Measurements from ENCODE around the gene ITGB5. TPM values are rescaled to one million over a fixed set of nuclear protein-coding genes. Genes with fewer than 3 reads are reported as not detected.

The ITGB5 gene
- total RNA-seq, 1 experiment from 2014 or later: 67.2 TPM

DNA sequence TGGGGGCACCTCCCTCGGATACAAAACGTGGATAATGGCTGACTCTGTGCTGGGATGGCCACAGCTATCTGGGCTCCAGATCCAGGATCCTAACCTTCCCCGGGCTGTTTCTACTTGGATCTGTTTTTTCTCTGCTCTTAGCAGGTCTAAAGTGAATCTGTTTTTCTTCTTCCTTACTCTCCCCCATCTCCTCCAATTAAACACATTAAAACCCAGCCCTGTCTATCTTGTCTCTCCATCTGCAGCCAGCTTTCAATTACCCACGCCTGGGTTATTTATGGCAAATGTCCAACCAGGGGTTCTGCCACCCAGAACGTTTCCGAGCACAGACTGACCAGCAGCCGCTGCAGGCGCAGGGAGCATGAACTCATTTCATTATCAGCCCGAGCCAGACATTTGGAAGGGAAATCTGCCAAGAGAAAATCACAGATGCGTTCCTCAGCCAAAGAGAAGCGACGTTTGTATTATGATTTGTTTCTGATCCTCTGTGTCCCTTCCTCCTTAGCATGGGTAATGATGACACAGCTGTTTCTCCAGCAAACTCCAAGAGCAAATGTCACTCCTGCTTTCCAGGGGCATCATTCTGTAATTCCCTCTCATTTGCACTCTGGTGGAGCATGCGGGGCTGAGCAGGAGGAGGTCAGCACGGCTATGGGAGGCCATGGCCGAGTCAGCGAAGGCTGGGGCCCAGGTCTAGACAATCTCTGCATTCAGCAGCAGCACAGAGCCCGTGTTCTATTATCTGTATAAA, 114.9 kb downstream of the ITGB5 start:
- ChIA-PET CTCF (interaction anchor here (0.6 kb wide), 1 partner anchor 410 kb away, joined by 3 read pairs; no protein-coding TSS in a partner anchor), POLR2A (ENCODE audit: unreplicated experiment) (no interaction called here)
- TF ChIP-seq, protein P1, sequence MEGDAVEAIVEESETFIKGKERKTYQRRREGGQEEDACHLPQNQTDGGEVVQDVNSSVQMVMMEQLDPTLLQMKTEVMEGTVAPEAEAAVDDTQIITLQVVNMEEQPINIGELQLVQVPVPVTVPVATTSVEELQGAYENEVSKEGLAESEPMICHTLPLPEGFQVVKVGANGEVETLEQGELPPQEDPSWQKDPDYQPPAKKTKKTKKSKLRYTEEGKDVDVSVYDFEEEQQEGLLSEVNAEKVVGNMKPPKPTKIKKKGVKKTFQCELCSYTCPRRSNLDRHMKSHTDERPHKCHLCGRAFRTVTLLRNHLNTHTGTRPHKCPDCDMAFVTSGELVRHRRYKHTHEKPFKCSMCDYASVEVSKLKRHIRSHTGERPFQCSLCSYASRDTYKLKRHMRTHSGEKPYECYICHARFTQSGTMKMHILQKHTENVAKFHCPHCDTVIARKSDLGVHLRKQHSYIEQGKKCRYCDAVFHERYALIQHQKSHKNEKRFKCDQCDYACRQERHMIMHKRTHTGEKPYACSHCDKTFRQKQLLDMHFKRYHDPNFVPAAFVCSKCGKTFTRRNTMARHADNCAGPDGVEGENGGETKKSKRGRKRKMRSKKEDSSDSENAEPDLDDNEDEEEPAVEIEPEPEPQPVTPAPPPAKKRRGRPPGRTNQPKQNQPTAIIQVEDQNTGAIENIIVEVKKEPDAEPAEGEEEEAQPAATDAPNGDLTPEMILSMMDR (conservative IDR thresholded peaks at IDR 0.05; ENCODE audit: low read depth, low read length): no peak
- no peak for TF ChIP-seq EZH2 (IDR thresholded peaks at IDR 0.05; ENCODE audit: low read length, unreplicated experiment)
- no peak for TF ChIP-seq EZH2phosphoT487 (IDR thresholded peaks at IDR 0.05; ENCODE audit: borderline replicate concordance, low read length)
- BruUV-seq (replicated peaks): no TSS peak
- no peak overlapping the region for H3K27ac ChIP-seq (ENCODE audit: low read length)
- DNase-seq (no peak), ATAC-seq (no peak)
- no peak overlapping the region for H3K4me2 ChIP-seq (ENCODE audit: low read length)
- no peaks in the 10 kb centered on the region for H3F3A ChIP-seq (ENCODE audit: low read length, unreplicated experiment)
- H3K27me3 ChIP-seq (ENCODE audit: low read length): no peaks in the 10 kb centered on the region
- no peaks in the 10 kb centered on the region for H3K79me2 ChIP-seq (ENCODE audit: low read length)
- no peaks in the 10 kb centered on the region for H3K9me2 ChIP-seq (replicated peaks; ENCODE audit: low read length)
- no peak overlapping the region for H3K9ac ChIP-seq (ENCODE audit: low read length)
- intact Hi-C loops (cut with micrococcal nuclease): no loop called here
- no peaks in the 10 kb centered on the region for H4K20me1 ChIP-seq (ENCODE audit: low read length)
- H3K36me3 ChIP-seq (ENCODE audit: low read depth, low read length): no peaks in the 10 kb centered on the region
- no peaks in the 10 kb centered on the region for H3K9me3 ChIP-seq (ENCODE audit: low read length)
- no peak overlapping the region for H3K4me3 ChIP-seq (ENCODE audit: low read length)
- H3K4me1 ChIP-seq (ENCODE audit: insufficient read depth, low read length): peaks cover 6% of the 10 kb centered on the region; the same call in 1 of the 2 replicates
- H2AFZ ChIP-seq (ENCODE audit: low read length): no peak overlapping the region

DNA sequence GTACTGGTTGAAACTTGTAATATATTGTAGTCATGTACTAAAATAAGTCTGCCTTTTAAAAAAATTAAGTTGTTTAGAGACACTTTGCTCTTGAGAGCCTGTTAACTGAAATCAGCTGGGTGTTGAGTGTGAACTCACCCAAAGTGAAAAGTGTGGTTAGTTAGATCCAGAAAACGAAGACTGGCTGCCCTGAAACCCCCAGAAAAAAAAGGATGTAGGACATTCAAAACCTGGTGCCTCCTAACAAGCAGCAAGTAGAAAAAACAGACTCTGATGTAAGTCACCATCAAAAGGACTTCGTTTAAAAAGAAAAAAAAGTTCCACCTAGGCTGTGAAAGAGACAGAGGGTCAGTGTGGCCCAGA, 116.1 kb downstream of the ITGB5 start:
- Histone ChIP-seq H4K20me1 (ENCODE audit: low read length) (no peaks in the 10 kb centered on the region), H3K9ac (ENCODE audit: low read length) (no peak overlapping the region), H3K36me3 (ENCODE audit: low read depth, low read length) (no peaks in the 10 kb centered on the region), H3F3A (ENCODE audit: low read length, unreplicated experiment) (no peaks in the 10 kb centered on the region), H3K79me2 (ENCODE audit: low read length) (no peaks in the 10 kb centered on the region), H3K9me2 (replicated peaks; ENCODE audit: low read length) (no peaks in the 10 kb centered on the region), H3K4me3 (ENCODE audit: low read length) (no peak overlapping the region), H3K4me1 (ENCODE audit: insufficient read depth, low read length) (peaks cover 6% of the 10 kb centered on the region; the same call in 1 of the 2 replicates), H2AFZ (ENCODE audit: low read length) (no peak overlapping the region), H3K27me3 (ENCODE audit: low read length) (no peaks in the 10 kb centered on the region), H3K27ac (ENCODE audit: low read length) (no peak overlapping the region), H3K9me3 (ENCODE audit: low read length) (no peaks in the 10 kb centered on the region), H3K4me2 (ENCODE audit: low read length) (no peak overlapping the region)
- intact Hi-C loops (cut with micrococcal nuclease): no loop called here
- ChIA-PET POLR2A (ENCODE audit: unreplicated experiment) (no interaction called here), CTCF (no interaction called here)
- no TSS peak for BruUV-seq (replicated peaks)
- TF ChIP-seq EZH2phosphoT487 (IDR thresholded peaks at IDR 0.05; ENCODE audit: borderline replicate concordance, low read length): no peak
- no peak for TF ChIP-seq EZH2 (IDR thresholded peaks at IDR 0.05; ENCODE audit: low read length, unreplicated experiment)
- TF ChIP-seq, protein P1 (conservative IDR thresholded peaks at IDR 0.05; ENCODE audit: low read depth, low read length): no peak
- no peak for ATAC-seq
- DNase-seq: no peak

DNA sequence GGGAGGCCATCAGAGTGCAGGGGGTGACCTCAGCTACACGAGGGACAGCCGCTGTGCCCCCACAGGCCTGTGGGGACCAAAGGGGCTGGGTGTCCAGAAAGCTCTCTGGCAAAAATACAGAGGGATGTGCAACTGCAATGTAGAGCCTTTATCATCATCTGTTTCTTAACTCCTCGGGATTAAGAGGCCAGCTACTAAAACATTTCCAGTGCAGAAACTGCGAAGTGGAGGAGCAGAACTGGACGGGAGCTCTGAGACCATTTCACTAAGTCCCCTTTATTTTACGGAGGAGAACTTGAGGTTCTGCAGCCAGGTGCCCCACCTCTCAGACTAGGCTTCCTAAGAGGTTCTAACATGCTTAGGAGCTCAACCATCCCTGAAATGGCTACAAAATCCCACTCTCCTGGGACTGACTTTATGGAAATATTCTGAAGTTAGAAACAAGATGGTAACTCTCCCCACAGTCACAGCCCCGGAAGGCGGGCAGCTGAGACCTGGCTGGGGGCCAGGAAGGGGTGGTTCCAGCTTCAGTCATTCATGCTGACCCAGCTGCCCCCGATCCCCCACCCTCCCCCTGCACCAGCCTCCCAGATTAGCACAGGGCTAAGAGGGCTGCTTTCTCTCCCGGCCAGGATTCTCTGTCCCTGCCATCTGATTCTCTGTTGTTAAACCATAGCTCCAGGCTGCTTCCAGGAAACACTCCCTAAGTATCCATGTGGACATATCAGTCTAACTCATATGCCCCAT, 116.7 kb downstream of the ITGB5 start:
- TF ChIP-seq EZH2 (IDR thresholded peaks at IDR 0.05; ENCODE audit: low read length, unreplicated experiment) (no peak), EZH2phosphoT487 (IDR thresholded peaks at IDR 0.05; ENCODE audit: borderline replicate concordance, low read length) (no peak)
- TF ChIP-seq, protein P1 (conservative IDR thresholded peaks at IDR 0.05; ENCODE audit: low read depth, low read length): no peak
- no peak overlapping the region for H3K4me2 ChIP-seq (ENCODE audit: low read length)

More for the DNA sequence above, 116.7 kb downstream of the ITGB5 start:
- Histone ChIP-seq H3K27ac (ENCODE audit: low read length) (no peak overlapping the region), H2AFZ (ENCODE audit: low read length) (no peak overlapping the region), H3K4me1 (ENCODE audit: insufficient read depth, low read length) (peaks cover 6% of the 10 kb centered on the region; the same call in 1 of the 2 replicates), H3K9me3 (ENCODE audit: low read length) (no peaks in the 10 kb centered on the region), H3K4me3 (ENCODE audit: low read length) (no peak overlapping the region), H3K79me2 (ENCODE audit: low read length) (no peaks in the 10 kb centered on the region), H3K9ac (ENCODE audit: low read length) (no peak overlapping the region), H3K27me3 (ENCODE audit: low read length) (no peaks in the 10 kb centered on the region), H4K20me1 (ENCODE audit: low read length) (no peaks in the 10 kb centered on the region), H3K36me3 (ENCODE audit: low read depth, low read length) (no peaks in the 10 kb centered on the region), H3K9me2 (replicated peaks; ENCODE audit: low read length) (no peaks in the 10 kb centered on the region), H3F3A (ENCODE audit: low read length, unreplicated experiment) (no peaks in the 10 kb centered on the region)
- BruUV-seq (replicated peaks): no TSS peak
- no peak for DNase-seq
- intact Hi-C loops (cut with micrococcal nuclease): no loop called here
- CTCF ChIA-PET: no interaction called here
- ATAC-seq: no peak
- POLR2A ChIA-PET (ENCODE audit: unreplicated experiment): no interaction called here
